GM12878 (cell line): Measurements from ENCODE around the gene EFCAB7. TPM values are rescaled to one million over a fixed set of nuclear protein-coding genes. Genes with fewer than 3 reads are reported as not detected.

ENCODE experiments used
- ATAC-seq: fragments of 200-7000 bp; cut with Tn5 transposase; 3 replicates; pipeline ENCODE4 v1.9.1; 2020; ENCODE audit warnings: mild to moderate bottlenecking, moderate library complexity
- BruUV-seq: library from RNA; stranded (reverse); fragments of 400-500 nt; replicated peaks from 2 replicates; lab custom pipeline; 2021; lab: Mats Ljungman, UMichigan
- CTCF ChIA-PET: fragments of 300-600 bp; sonication (Branson Sonifier 250); formaldehyde crosslinking; extraction: SDS; loops from one replicate; lab custom pipeline; 2021; ENCODE audit warnings: inconsistent platforms; lab: Yijun Ruan, JAX
- POLR2A ChIA-PET: fragments of 350-600 bp; formaldehyde crosslinking; extraction: SDS; loops from one replicate; lab custom pipeline; 2021; ENCODE audit warnings: inconsistent platforms; lab: Charles Lee
- RAD21 ChIA-PET: fragments of 300-600 bp; sonication (Branson Sonifier 250); formaldehyde crosslinking; loops from one replicate; lab custom pipeline; 2023; ENCODE audit warnings: antibody characterized with exemption; ENCODE audit not compliant: unreplicated experiment; lab: Charles Lee
- SMC1A ChIA-PET: fragments of 300-600 bp; sonication (Branson Sonifier 250); formaldehyde crosslinking; loops from one replicate; lab custom pipeline; 2023; ENCODE audit not compliant: unreplicated experiment, uncharacterized antibody; lab: Charles Lee
- DNase-seq: peaks from one replicate; pipeline ENCODE4 v3.0.0-alpha.2; 2011; ENCODE audit warnings: low read depth, low spot score
- FAIRE-seq: peaks from 3 replicates; lab custom pipeline; 2011; peaks lifted over from hg19 to GRCh38; lab: Jason Lieb, UNC
- H2AFZ ChIP-seq: 2 replicates; pipeline ENCODE4 v1.6.0; 2011; ENCODE audit warnings: low read depth, low read length, control low read depth; ENCODE audit not compliant: control insufficient read depth
- H3K27ac ChIP-seq: 2 replicates; pipeline ENCODE4 v1.5.1; 2011; ENCODE audit warnings: control low read depth; ENCODE audit not compliant: control insufficient read depth, insufficient read depth
- H3K27me3 ChIP-seq, 2 experiments: replicated peaks in 1 of 2; 2 replicates each; pipeline versions ENCODE4 v1.6.0 to v1.6.1; 2011; ENCODE audit warnings: low read length in 1 of 2; ENCODE audit not compliant: control insufficient read depth in 2 of 2, insufficient read depth in 2 of 2
- H3K36me3 ChIP-seq, 2 experiments: 2 replicates each; pipeline ENCODE4 v1.5.1; 2011; ENCODE audit warnings: low read length in 1 of 2; ENCODE audit not compliant: control insufficient read depth in 2 of 2, insufficient read depth in 2 of 2
- H3K4me1 ChIP-seq: 2 replicates; pipeline ENCODE4 v1.6.1; 2011; ENCODE audit warnings: mild to moderate bottlenecking, low read length, moderate library complexity, mixed read lengths; ENCODE audit not compliant: control insufficient read depth, insufficient read depth
- H3K4me2 ChIP-seq: 2 replicates; pipeline ENCODE4 v1.6.0; 2011; ENCODE audit warnings: control low read depth; ENCODE audit not compliant: control insufficient read depth, insufficient read depth
- H3K4me3 ChIP-seq: fragments of 200-600 bp; sonication (generic); 2 replicates; pipeline ENCODE4 v1.5.1; 2016
- H3K79me2 ChIP-seq: 2 replicates; pipeline ENCODE4 v1.6.0; 2011; ENCODE audit warnings: low read length; ENCODE audit not compliant: control insufficient read depth, insufficient read depth
- H3K9ac ChIP-seq: 2 replicates; pipeline ENCODE4 v1.8.0; 2011; ENCODE audit warnings: low read length, control low read depth, mixed read lengths; ENCODE audit not compliant: control insufficient read depth, insufficient read depth
- H3K9me3 ChIP-seq: replicated peaks from 3 replicates; pipeline ENCODE4 v1.5.1; 2011; ENCODE audit warnings: mild to moderate bottlenecking, low read length; ENCODE audit not compliant: control insufficient read depth, insufficient read depth
- H4K20me1 ChIP-seq: 2 replicates; pipeline ENCODE4 v1.6.0; 2011; ENCODE audit not compliant: control insufficient read depth, insufficient read depth
- ATF2 ChIP-seq: IDR thresholded peaks from 2 replicates; pipeline ENCODE4 v1.6.1; 2012; ENCODE audit warnings: low read length, inconsistent platforms
- ATF7 ChIP-seq: fragments of 450-650 bp; IDR thresholded peaks from 2 replicates; pipeline ENCODE4 v1.6.1; 2016; ENCODE audit warnings: low read depth, mild to moderate bottlenecking
- CUX1 ChIP-seq: IDR thresholded peaks from 2 replicates; pipeline ENCODE4 v1.6.1; 2012; ENCODE audit warnings: improper control_type of control experiment, low read depth, low read length; ENCODE audit not compliant: insufficient replicate concordance
- E2F8 ChIP-seq: fragments of 450-650 bp; IDR thresholded peaks from 2 replicates; pipeline ENCODE4 v1.6.1; 2018; ENCODE audit warnings: mild to moderate bottlenecking, low read depth, moderate library complexity; ENCODE audit not compliant: partially characterized antibody
- EP300 ChIP-seq, 2 experiments: fragments of 150-350 bp in 1 of 2; IDR thresholded peaks; 2 replicates each; pipeline ENCODE4 v1.6.1; 2011 to 2012; ENCODE audit warnings: low read depth in 2 of 2, low read length in 2 of 2, borderline replicate concordance in 1 of 2, improper control_type of control experiment in 1 of 2, inconsistent platforms in 1 of 2; ENCODE audit not compliant: control insufficient read depth in 1 of 2
- MEF2A ChIP-seq: IDR thresholded peaks from 2 replicates; pipeline ENCODE4 v1.6.1; 2011; ENCODE audit warnings: low read depth, mild to moderate bottlenecking, low read length, moderate library complexity; ENCODE audit not compliant: insufficient read depth
- MXI1 ChIP-seq: fragments of 150-350 bp; IDR thresholded peaks from 2 replicates; pipeline ENCODE4 v1.6.1; 2011; ENCODE audit warnings: low read depth, mild to moderate bottlenecking, inconsistent platforms, low read length, improper control_type of control experiment
- NFIC ChIP-seq: IDR thresholded peaks from 2 replicates; pipeline ENCODE4 v1.6.1; 2012; ENCODE audit warnings: low read depth, mild to moderate bottlenecking, inconsistent platforms, low read length, moderate library complexity
- NFYB ChIP-seq: IDR thresholded peaks from 2 replicates; pipeline ENCODE4 v1.6.1; 2011; ENCODE audit warnings: low read depth, mild to moderate bottlenecking, low read length, improper control_type of control experiment, moderate library complexity; ENCODE audit not compliant: insufficient read depth
- RAD21 ChIP-seq: IDR thresholded peaks from 2 replicates; pipeline ENCODE4 v1.6.1; 2011; ENCODE audit warnings: mild to moderate bottlenecking, low read depth, low read length, moderate library complexity; ENCODE audit not compliant: insufficient read depth
- SPI1 ChIP-seq: IDR thresholded peaks from 2 replicates; pipeline ENCODE4 v1.6.1; 2011; ENCODE audit warnings: low read depth, mild to moderate bottlenecking, low read length, moderate library complexity, borderline replicate concordance; ENCODE audit not compliant: insufficient read depth
- USF2 ChIP-seq: IDR thresholded peaks from 2 replicates; pipeline ENCODE4 v1.6.1; 2011; ENCODE audit warnings: low read depth, low read length, improper control_type of control experiment, borderline replicate concordance
- in situ Hi-C: fragments of 300-500 bp; cut with MboI; formaldehyde crosslinking; loops from 9 replicates; pipeline ENCODE4 v1.14.3; 2018; ENCODE audit warnings: mixed read lengths
- intact Hi-C: fragments of 100-400 bp; cut with micrococcal nuclease; formaldehyde crosslinking; loops from one replicate; pipeline ENCODE4 v1.14.2; 2022; ENCODE audit not compliant: unreplicated experiment
- polyA plus RNA-seq, 11 experiments: library from polyadenylated mRNA; depleted of rRNA in 4 of 11; unstranded in 6 of 11; stranded (reverse) in 5 of 11; fragments of >200 nt; fragmentation: Nextera tagmentation in 4 of 11; fragmentation: Illumina TruSeq in 1 of 11; extraction: Ambion mirVana in 4 of 11; extraction: Trizol in 1 of 11; gene quantifications; 1 replicate in 1 of 11; 2 replicates in 10 of 11; pipeline versions ENCODE4 v1.2.1 to v1.2.3, GENCODE V29; 2011 to 2016; ENCODE audit warnings: inconsistent platforms in 2 of 11, missing spikeins in 2 of 11, low read depth in 1 of 11
- total RNA-seq, 4 experiments: library from RNA; depleted of rRNA in 3 of 4; stranded (reverse); fragments of >200 nt in 3 of 4; fragmentation: Illumina TruSeq in 1 of 4; extraction: Trizol in 1 of 4; gene quantifications; 2 replicates each; pipeline versions ENCODE4 v1.2.1 to v1.2.3, GENCODE V29; 2013 to 2021

The EFCAB7 gene
- total and polyA plus RNA-seq, 10 of the 15 experiments (the other 5 are each of a cell fraction or from before 2014, with no cell fraction given), result 4.4 to 9.8 (median 5.7) TPM

GRCh38 chr1:63563745-63564144, 40.4 kb downstream of the EFCAB7 start:
- Histone ChIP-seq H3K4me3 (no peak overlapping the region), H3K9ac (no peak overlapping the region), H3K79me2 (no peaks in the 10 kb centered on the region), H2AFZ (no peak overlapping the region; the same call in 1 of the 2 replicates), H3K27ac (peak overlapping the region; percentile 81), H3K4me1 (peaks cover 10% of the 10 kb centered on the region), H4K20me1 (no peaks in the 10 kb centered on the region), H3K27me3 (no peaks in the 10 kb centered on the region), H3K36me3 (no peaks in the 10 kb centered on the region), H3K4me2 (peak overlapping the region; percentile 72; the same call in 1 of the 2 replicates), H3K9me3 (no peaks in the 10 kb centered on the region; the same call in 2 of the 3 replicates)
- in situ Hi-C loops (no loop called here), intact Hi-C loops (no loop called here)
- DNase-seq (no peak), ATAC-seq (peak; percentile 94), FAIRE-seq (no peak)
- SMC1A ChIA-PET, result interaction anchor here (0.9 to 1.7 kb wide), 6 partner anchors 9 to 111 kb away, joined by 3 to 8 read pairs (median 4); partner anchors contain the start of genes EFCAB7 and ITGB3BP
- CTCF ChIA-PET, result interaction anchor here (0.7 to 1.3 kb wide), 7 partner anchors 8 to 39 kb away, joined by 3 to 4 read pairs (median 3); partner anchors contain the start of gene PGM1
- POLR2A ChIA-PET, result no interaction called here
- RAD21 ChIA-PET, result interaction anchor here (1.0 kb wide), 2 partner anchors 29 to 43 kb away, joined by 3 read pairs; partner anchors contain the start of gene PGM1
- BruUV-seq, result no TSS peak
- TF ChIP-seq EP300 (IDR thresholded peaks at IDR 0.05; ENCODE audit: borderline replicate concordance in 1 of 2, control insufficient read depth in 1 of 2, low read depth in 2 of 2, low read length in 2 of 2) (peak in 1 of 2 experiments; percentile 41; a peak in 1 of 4 replicates), ATF2 (peak; percentile 30; the same call in 1 of the 2 replicates), MEF2A (peak; percentile 85), RAD21 (no peak), E2F8 (no peak), NFIC (peak; percentile 78), MXI1 (0 out of 2 replicates have a peak, but pooled peaks have one; percentile 25), USF2 (no peak), NFYB (0 out of 2 replicates have a peak, but pooled peaks have one; percentile 24), SPI1 (peak; percentile 68), ATF7 (peak; percentile 51), CUX1 (peak; percentile 11)
